Adrenal gland (tissue), 12 donors: ENCODE measurements around the gene CLDN20. TPM values are rescaled to one million over a fixed set of nuclear protein-coding genes. Genes with fewer than 3 reads are reported as not detected.
"Not testable (repeated sequence)": the region's sequence is repeated elsewhere in the genome, so short reads cannot be mapped to it uniquely, and the experiment has no call there.

Experiments
- DNase-seq, 7 donors: peaks; one replicate each; pipeline ENCODE4 v3.0.0-alpha.2; 2019 to 2020
- H3K27ac ChIP-seq, 5 donors: fragments of 200-600 bp; sonication (generic) in 4 of 5; 1 replicate in 3 of 5; 2 replicates in 2 of 5; pipeline versions ENCODE4 v1.5.1 to v1.8.0; 2016 to 2020; ENCODE audit warnings: mild to moderate bottlenecking in 1 of 5
- H3K27me3 ChIP-seq: fragments of 200-600 bp; 2 replicates; pipeline ENCODE4 v1.8.0; 2021
- H3K36me3 ChIP-seq, 2 donors: fragments of 200-600 bp; replicated peaks in 1 of 2; 1 replicate in 1 of 2; 2 replicates in 1 of 2; pipeline versions ENCODE4 v1.5.1 to v1.8.0; 2018 to 2022
- H3K4me1 ChIP-seq, 2 donors: fragments of 200-600 bp; replicated peaks in 1 of 2; 1 replicate in 1 of 2; 2 replicates in 1 of 2; pipeline versions ENCODE4 v1.5.1 to v1.8.0; 2018 to 2021
- H3K4me3 ChIP-seq, 4 donors: fragments of 200-600 bp; sonication (generic) in 3 of 4; one replicate each; pipeline ENCODE4 v1.5.1; 2016 to 2018
- H3K9me3 ChIP-seq, 3 donors: fragments of 200-600 bp; sonication (generic) in 1 of 3; replicated peaks in 1 of 3; 1 replicate in 2 of 3; 2 replicates in 1 of 3; pipeline versions ENCODE4 v1.5.1 to v1.8.0; 2016 to 2021
- POLR2A ChIP-seq, 2 donors: fragments of 450-650 bp; IDR thresholded peaks; one replicate each; pipeline ENCODE4 v1.6.1; 2017; ENCODE audit warnings: antibody characterized with exemption in 2 of 2, mild to moderate bottlenecking in 2 of 2, moderate library complexity in 1 of 2
- WGBS, 4 donors: extraction: QIAGEN DNeasy Blood & Tissue Kit in 2 of 4; methylation state at CpG; one replicate each; pipeline versions ENCODE4 v1.1.5 to v1.1.7; 2013 to 2017; 5-methylcytosine and 5-hydroxymethylcytosine counted together
- intact Hi-C, 2 donors: fragments of 100-400 bp; cut with DNase I; formaldehyde crosslinking; loops; one replicate each; pipeline versions ENCODE4 v1.14.1 to v1.15.0; 2022 to 2023
- polyA plus RNA-seq, 3 donors: library from polyadenylated mRNA; stranded (reverse); fragments of 200-250 nt in 2 of 3; fragments of 350-450 nt in 1 of 3; fragmentation: Illumina TruSeq in 1 of 3; extraction: RNeasy Lipid Tissue Mini Kit (QIAGEN cat#74804) in 1 of 3; gene quantifications; one replicate each; pipeline ENCODE4 v1.2.3, GENCODE V29; 2013 to 2014
- total RNA-seq, 9 donors: library from RNA; depleted of rRNA in 4 of 9; stranded (reverse); fragments of >200 nt in 4 of 9; fragments of 120-200 nt in 1 of 9; fragmentation: NEBNext Ultra II Directional in 1 of 9; extraction: Animal tissue kit (Norgen Biotek cat#: 25700) in 1 of 9; gene quantifications; one replicate each; pipeline versions ENCODE4 v1.1.0 to v1.2.4, GENCODE V29; 2013 to 2023
- TF ChIP-seq, protein P1 (sequence below), 6 experiments: fragments of 450-650 bp in 4 of 6; fragments of 200-600 bp in 2 of 6; sonication (generic) in 1 of 6; IDR thresholded peaks; 1 replicate in 5 of 6; 2 replicates in 1 of 6; pipeline versions ENCODE4 v1.5.1 to v1.8.0; 2016 to 2021; ENCODE audit warnings: antibody characterized with exemption in 6 of 6, mild to moderate bottlenecking in 2 of 6, moderate library complexity in 1 of 6
- donor health status: healthy with polysubstance abuse.
- donor health status: Bipolar disorder and iron deficiency.
- donor health status: DM: yes; HTN: yes; CAD: no.
- donor health status: DM: no; HTN: no; CAD: no.
- donor health status: DM: no; HTN: no; CAD: no.
- donor health status: DM: yes; HTN: yes; CAD: no.

CLDN20 gene
- total and polyA plus RNA-seq, 12 donors = not detected

GRCh38 chr6:155311583-155311982 is 47.8 kb downstream of the CLDN20 start:
- intact Hi-C loops = loop anchor here in 1 of 2 donors (10.0 kb wide), 1 partner anchor 137 kb away; no protein-coding TSS in a partner anchor
- no peak for DNase-seq
- Histone ChIP-seq H3K27ac (no peak overlapping the region), H3K36me3 (peaks cover 0 to 11% of the 10 kb centered on the region in 2 donors), H3K4me3 (no peak overlapping the region), H3K4me1 (peaks cover 0 to 23% of the 10 kb centered on the region in 2 donors), H3K27me3 (no peaks in the 10 kb centered on the region), H3K9me3 (no peaks in the 10 kb centered on the region)
- 92 to 98% (median 95%) methylated on average over 2 of the region's 2 CpGs for WGBS, 4 donors
- TF ChIP-seq POLR2A (IDR thresholded peaks at IDR 0.05) = no peak
- TF ChIP-seq, protein P1, sequence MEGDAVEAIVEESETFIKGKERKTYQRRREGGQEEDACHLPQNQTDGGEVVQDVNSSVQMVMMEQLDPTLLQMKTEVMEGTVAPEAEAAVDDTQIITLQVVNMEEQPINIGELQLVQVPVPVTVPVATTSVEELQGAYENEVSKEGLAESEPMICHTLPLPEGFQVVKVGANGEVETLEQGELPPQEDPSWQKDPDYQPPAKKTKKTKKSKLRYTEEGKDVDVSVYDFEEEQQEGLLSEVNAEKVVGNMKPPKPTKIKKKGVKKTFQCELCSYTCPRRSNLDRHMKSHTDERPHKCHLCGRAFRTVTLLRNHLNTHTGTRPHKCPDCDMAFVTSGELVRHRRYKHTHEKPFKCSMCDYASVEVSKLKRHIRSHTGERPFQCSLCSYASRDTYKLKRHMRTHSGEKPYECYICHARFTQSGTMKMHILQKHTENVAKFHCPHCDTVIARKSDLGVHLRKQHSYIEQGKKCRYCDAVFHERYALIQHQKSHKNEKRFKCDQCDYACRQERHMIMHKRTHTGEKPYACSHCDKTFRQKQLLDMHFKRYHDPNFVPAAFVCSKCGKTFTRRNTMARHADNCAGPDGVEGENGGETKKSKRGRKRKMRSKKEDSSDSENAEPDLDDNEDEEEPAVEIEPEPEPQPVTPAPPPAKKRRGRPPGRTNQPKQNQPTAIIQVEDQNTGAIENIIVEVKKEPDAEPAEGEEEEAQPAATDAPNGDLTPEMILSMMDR (IDR thresholded peaks at IDR 0.05) = no peak

GRCh38 chr6:155312950-155313349 is 49.1 kb downstream of the CLDN20 start:
- not testable (repeated sequence) for H3K9me3 ChIP-seq, H3K27ac ChIP-seq, H3K4me3 ChIP-seq, DNase-seq, H3K27me3 ChIP-seq
- Histone ChIP-seq H3K36me3 (peaks cover 0 to 11% of the 10 kb centered on the region in 2 donors), H3K4me1 (peaks cover 0 to 23% of the 10 kb centered on the region in 2 donors)
- intact Hi-C loops = loop anchor here in 1 of 2 donors (10.0 kb wide), 1 partner anchor 138 kb away; no protein-coding TSS in a partner anchor
- WGBS, 4 donors = 91 to 94% (median 93%) methylated on average over 7 of the region's 7 CpGs

DNA sequence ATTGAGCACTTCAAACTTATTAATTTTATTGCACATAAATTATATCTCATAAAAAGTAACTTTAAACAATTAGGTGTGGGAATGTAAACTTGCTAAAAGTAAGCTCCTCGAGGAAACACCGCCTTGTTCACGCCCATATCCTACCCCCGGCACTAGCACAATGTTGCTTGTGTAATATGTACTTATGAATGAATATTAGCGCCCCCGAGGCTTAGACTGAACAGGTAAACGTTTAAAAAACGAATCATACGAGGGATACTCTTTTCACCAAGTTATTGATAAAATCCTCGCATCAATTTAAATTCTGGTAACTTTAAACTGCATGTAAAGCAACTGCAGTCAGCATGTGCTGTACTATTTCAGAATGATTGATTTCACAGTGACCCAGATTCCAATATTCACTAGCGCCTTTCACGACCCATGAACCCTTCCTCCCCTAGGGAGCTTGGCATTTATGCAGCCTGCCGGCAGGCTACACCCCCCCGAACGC is 49.8 kb downstream of the CLDN20 start:
- intact Hi-C loops = loop anchor here in 1 of 2 donors (10.0 kb wide), 1 partner anchor 139 kb away; no protein-coding TSS in a partner anchor
- TF ChIP-seq POLR2A (IDR thresholded peaks at IDR 0.05) = no peak
- TF ChIP-seq, protein P1 (IDR thresholded peaks at IDR 0.05) = no peak
- Histone ChIP-seq H3K4me3 (peak overlapping the region; percentile 69 to 83 (median 78)), H3K9me3 (no peaks in the 10 kb centered on the region), H3K27ac (peak overlapping the region; percentile 23 to 94 (median 87)), H3K27me3 (no peaks in the 10 kb centered on the region), H3K36me3 (peaks cover 0 to 6% of the 10 kb centered on the region in 2 donors), H3K4me1 (peaks cover 0 to 23% of the 10 kb centered on the region in 2 donors)
- DNase-seq = peak in 1 of 7 donors; percentile 7
- WGBS, 4 donors = 1 to 2% (median 1%) methylated on average over 12 to 15 of the region's 15 CpGs

GRCh38 chr6:155314092-155314772 is 50.4 kb downstream of the CLDN20 start, which contains the start of gene TFB1M:
Gene TFB1M (minus strand): TSS chr6:155314484. CDS start chr6:155314428, 56 bp downstream.
- peak; percentile 98 to 99 (median 99) for DNase-seq
- Histone ChIP-seq H3K36me3 (peaks cover 0 to 3% of the 10 kb centered on the region in 2 donors), H3K27me3 (no peaks in the 10 kb centered on the region), H3K27ac (peak within 1 kb of the TSS; percentile 67 to 94 (median 87)), H3K4me3 (peak within 1 kb of the TSS; percentile 69 to 83 (median 78)), H3K9me3 (no peaks in the 10 kb centered on the region), H3K4me1 (peaks cover 0 to 23% of the 10 kb centered on the region in 2 donors)
- peak; percentile 83 to 98 for TF ChIP-seq POLR2A (IDR thresholded peaks at IDR 0.05)
- TF ChIP-seq, protein P1 (IDR thresholded peaks at IDR 0.05) = peak in 1 of 6 experiments; percentile 3
- 0 to 1% (median 0%) methylated on average over 25 to 52 of the region's 52 CpGs; no CpG with 5 or more reads in 1 of the 4 donors for WGBS, 4 donors
- intact Hi-C loops = loop anchor here in 1 of 2 donors (10.0 kb wide), 1 partner anchor 139 kb away; no protein-coding TSS in a partner anchor
